ENCODE measurements around the gene CT47B1.
"Not testable (repeated sequence)": the region's sequence is repeated elsewhere in the genome, so short reads cannot be mapped to it uniquely, and the experiment has no call there.

The CT47B1 gene

DNA sequence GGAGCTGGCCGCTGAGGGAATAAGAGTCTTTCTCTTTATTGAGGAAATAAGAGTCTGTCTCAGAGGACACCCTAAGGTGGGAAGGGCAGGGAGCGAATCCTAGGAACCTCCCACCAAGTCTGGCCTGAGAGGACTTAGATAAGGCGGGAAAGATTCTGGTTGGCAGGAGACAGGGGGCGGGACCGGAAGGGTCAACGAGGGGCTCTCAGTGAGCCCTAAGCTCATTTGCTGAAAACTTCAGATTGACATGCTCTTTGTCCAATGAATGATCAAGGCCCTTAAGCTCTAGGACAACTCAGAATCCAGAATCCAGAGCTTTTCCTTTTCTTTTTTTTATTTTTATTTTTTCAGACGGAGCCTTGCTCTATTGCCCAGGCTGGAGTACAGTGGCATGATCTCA lies at the start of gene CT47B1:
Gene CT47B1 (minus strand): TSS at position 101 of the 400 bp plus-strand sequence. CDS start 196 bp downstream, outside the sequence.
- DNase-seq, result not testable (repeated sequence)

DNA sequence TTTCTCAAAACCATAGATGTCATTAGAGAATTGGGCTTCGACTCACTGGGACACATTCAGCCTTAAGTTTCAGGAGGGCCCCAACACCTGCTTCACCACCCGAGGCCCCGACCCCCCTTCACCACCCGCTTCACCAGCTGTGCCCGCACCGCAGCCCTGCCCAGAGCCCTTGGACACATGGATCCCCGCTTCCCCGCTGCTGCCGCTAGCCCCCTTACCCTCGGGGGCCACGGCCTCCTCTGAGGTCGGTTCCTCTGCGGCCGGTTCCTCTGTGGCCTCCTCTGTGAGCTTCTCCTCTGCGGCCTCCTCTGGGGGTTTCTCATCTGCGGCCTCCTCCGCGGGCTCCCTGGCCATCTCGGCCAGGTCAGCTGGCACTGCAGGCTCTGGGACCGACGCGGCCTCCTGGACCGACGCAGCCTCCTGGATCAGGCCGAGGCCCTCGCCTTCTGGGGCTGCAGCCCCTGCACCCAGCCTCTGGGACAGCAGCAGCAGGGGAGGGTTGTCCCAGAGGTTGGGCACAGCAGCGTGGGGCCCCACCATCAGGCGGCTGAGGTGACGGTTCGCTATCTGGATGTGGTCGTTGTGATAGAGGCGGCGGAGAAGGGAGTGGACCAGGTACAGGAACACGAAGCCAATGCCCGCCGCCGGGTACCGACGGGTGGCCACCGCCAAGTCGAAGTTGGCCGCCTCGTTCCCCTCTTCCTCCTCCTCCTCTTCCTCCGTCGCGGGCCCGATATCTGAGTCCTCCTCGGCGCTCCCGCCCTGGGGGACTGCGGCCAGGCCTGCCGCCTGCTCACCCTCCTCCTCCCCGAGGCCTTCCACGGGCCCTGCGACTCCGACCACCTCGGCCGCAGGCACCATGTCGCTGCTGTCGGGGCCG lies 748 bp downstream of the CT47B1 start:
- no peak for DNase-seq

DNA sequence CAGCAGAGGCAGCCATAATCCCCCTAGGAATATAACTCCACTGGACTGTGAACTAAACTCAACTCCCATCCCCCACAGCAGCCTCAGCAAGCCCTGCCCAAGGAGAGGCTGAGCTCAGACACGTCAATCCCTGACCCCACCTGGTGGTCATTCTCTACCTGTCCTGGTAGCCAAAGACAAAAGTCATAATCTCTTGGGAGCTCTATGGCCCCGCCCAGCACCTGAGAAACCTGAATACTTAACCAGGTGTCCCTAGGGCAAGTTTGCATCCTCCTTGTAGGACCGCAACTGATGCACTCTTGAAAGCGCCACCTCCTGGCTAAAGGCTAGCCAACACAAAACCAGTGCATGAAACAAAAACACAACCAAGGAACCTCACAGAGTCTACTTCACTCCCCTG lies 18.4 kb downstream of the CT47B1 start:
- no peak for DNase-seq

DNA sequence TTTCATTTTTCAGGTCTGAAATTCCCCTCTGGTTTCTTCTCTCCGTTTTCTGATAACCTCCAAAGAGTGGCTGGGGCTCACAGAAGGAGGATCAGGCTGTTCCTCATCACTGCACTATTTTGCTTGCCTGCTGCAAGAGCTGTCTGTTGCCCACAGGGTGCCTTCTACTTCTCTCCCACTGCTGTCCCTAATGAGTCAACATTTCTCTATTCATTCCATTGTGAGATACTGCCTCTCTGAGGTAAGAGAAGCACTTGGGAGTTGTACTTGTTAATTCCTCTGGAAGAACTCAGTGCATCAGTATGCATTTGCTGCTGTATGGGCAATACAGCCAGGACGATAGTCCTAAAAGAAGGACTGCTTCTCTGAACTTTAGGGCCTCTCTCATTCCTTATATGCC lies 34.8 kb downstream of the CT47B1 start:
- no peak for DNase-seq

DNA sequence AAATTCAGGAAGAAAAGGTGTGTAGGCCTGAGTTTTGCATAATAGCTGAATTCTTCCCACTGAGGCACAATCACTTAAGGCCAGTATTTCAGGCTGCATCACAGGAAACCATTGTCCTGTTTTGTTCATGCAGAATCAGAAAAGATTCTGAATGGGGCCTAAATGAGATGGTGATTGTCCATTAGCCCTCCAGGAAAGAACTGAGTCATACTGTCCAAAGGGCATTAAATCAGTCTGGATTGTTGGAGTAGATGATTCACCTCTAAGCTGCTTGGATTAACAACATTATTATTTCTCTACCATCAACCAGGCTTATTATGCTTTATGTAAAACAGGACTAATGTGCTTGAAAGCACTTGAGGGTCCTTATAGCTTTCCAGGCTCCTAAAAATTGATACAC lies 36.2 kb downstream of the CT47B1 start:
- DNase-seq, result no peak

DNA sequence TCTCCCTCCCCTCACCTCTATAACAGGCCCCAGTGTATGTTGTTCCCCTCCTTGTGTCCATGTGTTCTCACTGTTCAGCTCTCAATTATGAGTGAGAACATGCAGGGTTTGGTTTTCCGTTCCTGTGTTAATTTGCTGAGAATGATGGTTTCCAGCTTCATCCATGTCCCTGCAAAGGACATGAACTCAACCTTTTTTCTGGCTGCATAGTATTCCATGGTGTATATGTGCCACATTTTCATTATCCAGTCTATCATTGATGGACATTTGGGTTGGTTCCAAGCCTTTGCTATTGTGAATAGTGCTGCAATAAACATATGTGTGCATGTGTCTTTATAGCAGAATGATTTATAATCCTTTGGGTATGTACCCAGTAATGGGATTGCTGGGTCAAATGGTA lies 48.5 kb downstream of the CT47B1 start:
- not testable (repeated sequence) for DNase-seq

DNA sequence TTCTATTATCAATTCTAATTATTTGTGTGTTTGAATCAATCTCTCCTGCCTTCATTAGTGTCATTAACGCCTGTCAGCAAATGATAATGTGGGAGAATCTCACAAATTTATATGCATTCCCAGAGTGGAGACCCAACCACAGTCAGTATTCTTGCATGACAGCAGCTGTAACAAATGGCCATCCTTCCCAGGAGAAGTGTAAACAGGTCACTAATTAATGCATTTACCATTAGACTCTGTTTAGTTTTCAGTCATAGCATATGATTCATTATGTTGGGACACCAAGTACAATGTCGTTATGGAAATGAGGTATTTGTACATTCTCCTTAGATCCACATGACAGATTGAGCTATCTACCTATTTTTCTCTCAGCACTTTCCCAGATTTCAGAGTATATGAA lies 50.5 kb downstream of the CT47B1 start:
- DNase-seq, result no peak

DNA sequence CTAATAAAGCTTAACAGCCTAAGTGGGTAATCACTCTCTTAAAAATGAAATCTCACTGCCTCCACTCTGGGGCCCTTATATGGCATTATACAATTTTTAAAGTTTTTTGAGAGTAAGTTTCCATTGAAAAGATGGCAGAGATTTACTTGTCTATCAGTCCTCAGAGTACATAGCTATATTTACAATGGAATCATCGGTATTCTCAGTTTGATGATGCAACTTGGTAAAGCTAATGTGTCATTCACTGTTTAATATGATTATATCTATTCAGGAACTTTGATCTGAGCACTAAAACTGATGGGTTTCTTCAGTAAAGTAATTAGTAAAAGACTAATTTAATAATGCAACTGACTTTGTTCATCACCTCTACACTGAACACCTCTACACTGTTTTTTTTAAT lies 51.6 kb downstream of the CT47B1 start:
- no peak for DNase-seq

DNA sequence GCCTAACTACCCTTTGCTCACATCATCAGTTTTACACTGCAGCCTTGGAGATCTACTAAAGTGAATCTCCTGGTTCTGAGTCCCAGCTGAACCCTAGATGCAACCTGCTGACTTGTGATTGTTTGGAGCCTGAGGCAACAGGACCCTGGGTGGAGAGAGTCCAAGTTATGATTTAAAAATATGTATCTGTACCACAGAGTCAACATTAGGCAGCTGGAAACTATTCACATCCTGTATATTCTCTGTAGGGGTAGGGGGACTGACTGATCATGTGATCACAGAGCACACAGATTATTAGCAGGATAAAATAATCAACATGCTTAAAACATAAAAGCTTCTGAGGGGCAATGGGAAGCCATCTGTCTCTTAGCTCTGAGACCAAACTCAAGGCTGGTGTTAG lies 52.1 kb downstream of the CT47B1 start:
- DNase-seq, result no peak
